Prostate gland (tissue), 2 donors: ENCODE results near the gene DNM3.

Experiments used
- POLR2A ChIP-seq: fragments of 450-650 bp; IDR thresholded peaks from one replicate; pipeline ENCODE4 v1.6.1; 2016; ENCODE audit warnings: antibody characterized with exemption, mild to moderate bottlenecking
- POLR2AphosphoS5 ChIP-seq: sonication (generic); formaldehyde crosslinking; IDR thresholded peaks from one replicate; pipeline ENCODE4 v1.6.1; 2017; ENCODE audit warnings: antibody characterized with exemption
- TF ChIP-seq, protein P1 (sequence below), 4 experiments: fragments of 200-600 bp in 2 of 4; fragments of 450-650 bp in 2 of 4; sonication (generic) in 2 of 4; IDR thresholded peaks; 1 replicate in 3 of 4; 2 replicates in 1 of 4; pipeline ENCODE4 v1.5.1; 2016 to 2019; ENCODE audit warnings: antibody characterized with exemption in 4 of 4, mild to moderate bottlenecking in 2 of 4, moderate library complexity in 2 of 4

DNA sequence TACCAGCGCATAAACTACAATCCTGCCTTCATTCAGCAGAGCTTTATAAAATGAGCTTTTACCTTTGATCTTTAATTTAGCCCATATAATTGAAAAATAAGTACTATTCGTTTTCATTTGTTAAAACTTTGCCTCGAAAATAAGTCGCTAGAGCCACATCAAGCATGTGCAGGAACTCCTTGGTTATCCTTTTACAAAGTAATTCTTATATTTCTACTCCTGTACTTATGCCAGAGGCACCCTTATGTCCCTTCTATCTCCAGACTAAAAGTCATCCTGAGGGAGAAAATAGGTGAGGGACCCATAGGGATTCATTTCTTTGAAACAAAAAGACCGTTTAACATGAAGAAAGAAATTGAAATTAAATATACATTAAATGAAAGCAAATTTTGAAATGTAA is 301.0 kb downstream of the DNM3 start:
- TF ChIP-seq, protein P1, sequence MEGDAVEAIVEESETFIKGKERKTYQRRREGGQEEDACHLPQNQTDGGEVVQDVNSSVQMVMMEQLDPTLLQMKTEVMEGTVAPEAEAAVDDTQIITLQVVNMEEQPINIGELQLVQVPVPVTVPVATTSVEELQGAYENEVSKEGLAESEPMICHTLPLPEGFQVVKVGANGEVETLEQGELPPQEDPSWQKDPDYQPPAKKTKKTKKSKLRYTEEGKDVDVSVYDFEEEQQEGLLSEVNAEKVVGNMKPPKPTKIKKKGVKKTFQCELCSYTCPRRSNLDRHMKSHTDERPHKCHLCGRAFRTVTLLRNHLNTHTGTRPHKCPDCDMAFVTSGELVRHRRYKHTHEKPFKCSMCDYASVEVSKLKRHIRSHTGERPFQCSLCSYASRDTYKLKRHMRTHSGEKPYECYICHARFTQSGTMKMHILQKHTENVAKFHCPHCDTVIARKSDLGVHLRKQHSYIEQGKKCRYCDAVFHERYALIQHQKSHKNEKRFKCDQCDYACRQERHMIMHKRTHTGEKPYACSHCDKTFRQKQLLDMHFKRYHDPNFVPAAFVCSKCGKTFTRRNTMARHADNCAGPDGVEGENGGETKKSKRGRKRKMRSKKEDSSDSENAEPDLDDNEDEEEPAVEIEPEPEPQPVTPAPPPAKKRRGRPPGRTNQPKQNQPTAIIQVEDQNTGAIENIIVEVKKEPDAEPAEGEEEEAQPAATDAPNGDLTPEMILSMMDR (IDR thresholded peaks at IDR 0.05) = no peak
- TF ChIP-seq POLR2AphosphoS5 (no peak), POLR2A (no peak)
